OCI-LY3 (cell line): Measurements from ENCODE around the gene FASTK.

ENCODE experiments used
- H2AFZ ChIP-seq: fragments of 200-600, 300-600 bp; shearing (Covaris generic); 2 replicates; pipeline ENCODE4 v1.6.0; 2014; ENCODE audit warnings: antibody characterized with exemption, low read depth, low read length
- H3K27ac ChIP-seq: fragments of 200-600, 300-600 bp; sonication (generic); 2 replicates; pipeline ENCODE4 v1.5.1; 2014; ENCODE audit warnings: mild to moderate bottlenecking, low read length, moderate library complexity, mixed read lengths
- H3K27me3 ChIP-seq: fragments of 200-600, 300-600 bp; sonication (generic); 2 replicates; pipeline ENCODE4 v1.6.1; 2014; ENCODE audit warnings: low read depth, low read length, mixed read lengths
- H3K36me3 ChIP-seq: fragments of 200-600, 300-600 bp; sonication (generic); replicated peaks from 2 replicates; pipeline ENCODE3; 2014; ENCODE audit warnings: low read depth, low read length, mixed read lengths
- H3K4me1 ChIP-seq: fragments of 300-600, 200-600 bp; sonication (generic); 2 replicates; pipeline ENCODE4 v1.6.1; 2014; ENCODE audit warnings: low read length, mixed read lengths
- H3K4me2 ChIP-seq: fragments of 200-600, 300-600 bp; sonication (generic); 2 replicates; pipeline ENCODE4 v1.6.1; 2014; ENCODE audit warnings: low read length, mixed read lengths
- H3K4me3 ChIP-seq: fragments of 300-600, 200-600 bp; sonication (generic); 2 replicates; pipeline ENCODE4 v1.5.1; 2014; ENCODE audit warnings: antibody characterized with exemption, mild to moderate bottlenecking, low read length, moderate library complexity
- H3K79me2 ChIP-seq: fragments of 300-600, 200-600 bp; shearing (Covaris generic); 2 replicates; pipeline ENCODE4 v1.6.1; 2014; ENCODE audit warnings: mild to moderate bottlenecking, low read length, mixed read lengths
- H3K9ac ChIP-seq: fragments of 300-600, 200-600 bp; shearing (Covaris generic); 2 replicates; pipeline ENCODE4 v1.6.0; 2014; ENCODE audit warnings: mild to moderate bottlenecking, low read length, moderate library complexity
- H3K9me3 ChIP-seq: fragments of 200-600, 300-600 bp; shearing (Covaris generic); 2 replicates; pipeline ENCODE4 v1.6.1; 2014; ENCODE audit warnings: low read length, mixed read lengths; ENCODE audit not compliant: insufficient read depth
- H4K20me1 ChIP-seq: fragments of 200-600, 300-600 bp; sonication (generic); 2 replicates; pipeline ENCODE4 v1.6.1; 2016; ENCODE audit warnings: low read length, mixed read lengths; ENCODE audit not compliant: insufficient read depth
- CTCF ChIP-seq: fragments of 200-600, 300-600 bp; sonication (generic); IDR thresholded peaks from 2 replicates; pipeline ENCODE4 v1.5.1; 2014; ENCODE audit warnings: antibody characterized with exemption, low read length, low read depth
- EZH2phosphoT487 ChIP-seq: fragments of 200-600 bp; shearing (Covaris generic); IDR thresholded peaks from 2 replicates; pipeline ENCODE4 v1.6.1; 2018; ENCODE audit warnings: antibody characterized with exemption, mixed run types, low read depth

FASTK gene

GRCh38 chr7:151068069-151068773 is 12.4 kb downstream of the FASTK start:
- H3K4me2 ChIP-seq, result no peak overlapping the region
- no peak overlapping the region for H3K9ac ChIP-seq
- peaks cover 32% of the 10 kb centered on the region for H3K36me3 ChIP-seq
- no peak overlapping the region for H3K27ac ChIP-seq
- no peaks in the 10 kb centered on the region for H4K20me1 ChIP-seq
- H3K27me3 ChIP-seq, result no peaks in the 10 kb centered on the region
- no peak overlapping the region for H3K4me3 ChIP-seq
- H3K4me1 ChIP-seq, result no peaks in the 10 kb centered on the region
- no peaks in the 10 kb centered on the region for H3K79me2 ChIP-seq
- TF ChIP-seq CTCF (no peak), EZH2phosphoT487 (no peak)
- H2AFZ ChIP-seq, result no peak overlapping the region
- H3K9me3 ChIP-seq, result no peaks in the 10 kb centered on the region

- no peak for TF ChIP-seq EZH2phosphoT487
- no peak for TF ChIP-seq CTCF
- Histone ChIP-seq H3K9ac (no peak overlapping the region), H3K4me1 (0 out of 2 replicates have a peak, but pooled peaks cover under 1% of the 10 kb centered on the region), H3K4me2 (no peak overlapping the region), H3K27ac (no peak overlapping the region), H2AFZ (no peak overlapping the region), H3K36me3 (peaks cover 28% of the 10 kb centered on the region), H3K27me3 (no peaks in the 10 kb centered on the region), H3K9me3 (no peaks in the 10 kb centered on the region), H3K4me3 (no peak overlapping the region), H4K20me1 (peaks cover 3% of the 10 kb centered on the region; the same call in 1 of the 2 replicates), H3K79me2 (peaks cover 7% of the 10 kb centered on the region)
Observed at GRCh38 chr7:151066273-151066974, 14.2 kb downstream of the FASTK start.

- Histone ChIP-seq H3K4me2 (no peak overlapping the region), H3K79me2 (peaks cover 16% of the 10 kb centered on the region), H3K27me3 (no peaks in the 10 kb centered on the region), H2AFZ (no peak overlapping the region), H3K4me1 (peaks cover 9% of the 10 kb centered on the region), H3K9ac (no peak overlapping the region), H4K20me1 (peaks cover 12% of the 10 kb centered on the region), H3K36me3 (peaks cover 28% of the 10 kb centered on the region), H3K27ac (no peak overlapping the region), H3K4me3 (no peak overlapping the region), H3K9me3 (no peaks in the 10 kb centered on the region)
- no peak for TF ChIP-seq EZH2phosphoT487
- no peak for TF ChIP-seq CTCF
Observed at GRCh38 chr7:151065516-151065915, 15.1 kb downstream of the FASTK start.

GRCh38 chr7:151064993-151065392 is 15.6 kb downstream of the FASTK start:
- Histone ChIP-seq H3K4me1 (peaks cover 9% of the 10 kb centered on the region), H3K27me3 (no peaks in the 10 kb centered on the region), H3K79me2 (peaks cover 22% of the 10 kb centered on the region), H4K20me1 (peaks cover 12% of the 10 kb centered on the region), H3K4me3 (no peak overlapping the region), H3K4me2 (no peak overlapping the region), H3K9ac (no peak overlapping the region), H3K9me3 (no peaks in the 10 kb centered on the region), H3K36me3 (peaks cover 24% of the 10 kb centered on the region), H3K27ac (no peak overlapping the region), H2AFZ (no peak overlapping the region)
- TF ChIP-seq CTCF, result no peak
- TF ChIP-seq EZH2phosphoT487, result no peak
